Activated naive CD8-positive, alpha-beta T cell (primary cell): ENCODE data around the gene YAE1.

Source experiments
- H3K27ac Mint-ChIP-seq: one replicate; pipeline ENCODE4 v1.8.0; 2021; ENCODE audit warnings: mixed read lengths
- H3K27me3 Mint-ChIP-seq: one replicate; pipeline ENCODE4 v1.8.0; 2021; ENCODE audit warnings: mixed read lengths
- H3K36me3 Mint-ChIP-seq: one replicate; pipeline ENCODE4 v1.8.0; 2021; ENCODE audit warnings: mixed read lengths
- H3K4me1 Mint-ChIP-seq: one replicate; pipeline ENCODE4 v1.8.0; 2021; ENCODE audit warnings: low read depth, mixed read lengths
- H3K4me3 Mint-ChIP-seq: one replicate; pipeline ENCODE4 v1.8.0; 2021; ENCODE audit warnings: mild to moderate bottlenecking, mixed read lengths
- H3K9me3 Mint-ChIP-seq: one replicate; pipeline ENCODE4 v1.8.0; 2021; ENCODE audit warnings: low read depth, mixed read lengths

YAE1 gene

GRCh38 chr7:39609113-39609934 lies 43.1 kb downstream of the YAE1 start:
- peak overlapping the region; percentile 81 for H3K4me3 Mint-ChIP-seq
- H3K36me3 Mint-ChIP-seq, result peaks cover 3% of the 10 kb centered on the region
- H3K4me1 Mint-ChIP-seq, result peaks cover 51% of the 10 kb centered on the region
- H3K9me3 Mint-ChIP-seq, result peaks cover 5% of the 10 kb centered on the region
- H3K27me3 Mint-ChIP-seq, result peaks cover 5% of the 10 kb centered on the region
- H3K27ac Mint-ChIP-seq, result peak overlapping the region; percentile 56

GRCh38 chr7:39609935-39610263 lies 43.7 kb downstream of the YAE1 start:
- peak overlapping the region; percentile 46 for H3K27ac Mint-ChIP-seq
- H3K4me1 Mint-ChIP-seq, result peaks cover 46% of the 10 kb centered on the region
- peak overlapping the region; percentile 81 for H3K4me3 Mint-ChIP-seq
- H3K9me3 Mint-ChIP-seq, result peaks cover 5% of the 10 kb centered on the region
- peaks cover 5% of the 10 kb centered on the region for H3K27me3 Mint-ChIP-seq
- peaks cover 3% of the 10 kb centered on the region for H3K36me3 Mint-ChIP-seq

- H3K4me1 Mint-ChIP-seq, result peaks cover 14% of the 10 kb centered on the region
- H3K36me3 Mint-ChIP-seq, result peaks cover 3% of the 10 kb centered on the region
- no peak overlapping the region for H3K4me3 Mint-ChIP-seq
- no peaks in the 10 kb centered on the region for H3K9me3 Mint-ChIP-seq
- peaks cover 5% of the 10 kb centered on the region for H3K27me3 Mint-ChIP-seq
- H3K27ac Mint-ChIP-seq, result no peak overlapping the region
These were observed 47.4 kb downstream of the YAE1 start for GRCh38 chr7:39613577-39613976.

- no peak overlapping the region for H3K4me3 Mint-ChIP-seq
- no peak overlapping the region for H3K27ac Mint-ChIP-seq
- no peaks in the 10 kb centered on the region for H3K9me3 Mint-ChIP-seq
- H3K36me3 Mint-ChIP-seq, result peaks cover under 1% of the 10 kb centered on the region
- peaks cover 8% of the 10 kb centered on the region for H3K4me1 Mint-ChIP-seq
- peaks cover 5% of the 10 kb centered on the region for H3K27me3 Mint-ChIP-seq
These were observed 48.1 kb downstream of the YAE1 start for GRCh38 chr7:39614299-39614698.

- no peak overlapping the region for H3K4me3 Mint-ChIP-seq
- no peak overlapping the region for H3K27ac Mint-ChIP-seq
- H3K36me3 Mint-ChIP-seq, result no peaks in the 10 kb centered on the region
- no peaks in the 10 kb centered on the region for H3K9me3 Mint-ChIP-seq
- H3K4me1 Mint-ChIP-seq, result no peaks in the 10 kb centered on the region
- H3K27me3 Mint-ChIP-seq, result peaks cover 5% of the 10 kb centered on the region
These were observed 49.3 kb downstream of the YAE1 start for GRCh38 chr7:39615350-39615975.

GRCh38 chr7:39616138-39616537 lies 49.9 kb downstream of the YAE1 start:
- no peak overlapping the region for H3K27ac Mint-ChIP-seq
- no peaks in the 10 kb centered on the region for H3K4me1 Mint-ChIP-seq
- peaks cover 5% of the 10 kb centered on the region for H3K27me3 Mint-ChIP-seq
- no peaks in the 10 kb centered on the region for H3K9me3 Mint-ChIP-seq
- no peak overlapping the region for H3K4me3 Mint-ChIP-seq
- H3K36me3 Mint-ChIP-seq, result no peaks in the 10 kb centered on the region

- Mint-ChIP-seq H3K4me3 (no peak overlapping the region), H3K36me3 (no peaks in the 10 kb centered on the region), H3K9me3 (no peaks in the 10 kb centered on the region), H3K27ac (no peak overlapping the region), H3K27me3 (peaks cover 5% of the 10 kb centered on the region), H3K4me1 (peaks cover 3% of the 10 kb centered on the region)
These were observed 50.8 kb downstream of the YAE1 start for GRCh38 chr7:39617005-39617404.

GRCh38 chr7:39618868-39619267 lies 52.7 kb downstream of the YAE1 start:
- no peaks in the 10 kb centered on the region for H3K36me3 Mint-ChIP-seq
- no peak overlapping the region for H3K4me3 Mint-ChIP-seq
- no peaks in the 10 kb centered on the region for H3K9me3 Mint-ChIP-seq
- H3K27me3 Mint-ChIP-seq, result peaks cover 3% of the 10 kb centered on the region
- no peak overlapping the region for H3K27ac Mint-ChIP-seq
- peaks cover 10% of the 10 kb centered on the region for H3K4me1 Mint-ChIP-seq

- Mint-ChIP-seq H3K27me3 (no peaks in the 10 kb centered on the region), H3K9me3 (no peaks in the 10 kb centered on the region), H3K4me1 (peaks cover 24% of the 10 kb centered on the region), H3K27ac (no peak overlapping the region), H3K36me3 (peaks cover 3% of the 10 kb centered on the region), H3K4me3 (no peak overlapping the region)
These were observed 54.3 kb downstream of the YAE1 start for GRCh38 chr7:39620486-39620885.

GRCh38 chr7:39621261-39621660 lies 55.1 kb downstream of the YAE1 start:
- H3K4me3 Mint-ChIP-seq, result no peak overlapping the region
- H3K9me3 Mint-ChIP-seq, result no peaks in the 10 kb centered on the region
- H3K27ac Mint-ChIP-seq, result no peak overlapping the region

GRCh38 chr7:39621784-39622411 lies 55.7 kb downstream of the YAE1 start:
- Mint-ChIP-seq H3K27me3 (no peaks in the 10 kb centered on the region), H3K4me3 (peak overlapping the region; percentile 87), H3K4me1 (peaks cover 38% of the 10 kb centered on the region), H3K27ac (peak overlapping the region; percentile 91), H3K36me3 (peaks cover 5% of the 10 kb centered on the region), H3K9me3 (no peaks in the 10 kb centered on the region)

More at GRCh38 chr7:39621261-39621660, 55.1 kb downstream of the YAE1 start:
- Mint-ChIP-seq H3K4me1 (peaks cover 31% of the 10 kb centered on the region), H3K36me3 (peaks cover 3% of the 10 kb centered on the region), H3K27me3 (no peaks in the 10 kb centered on the region)
